Ovary (tissue), 3 donors: ENCODE measurements around the gene SMG1.

Experiments
- CTCF ChIP-seq, 3 donors: fragments of 450-650 bp in 2 of 3; fragments of 200-600 bp in 1 of 3; IDR thresholded peaks; one replicate each; pipeline versions ENCODE4 v1.5.1 to v1.8.0; 2016 to 2022; ENCODE audit warnings: antibody characterized with exemption in 3 of 3, mild to moderate bottlenecking in 1 of 3
- EP300 ChIP-seq: sonication (generic); formaldehyde crosslinking; IDR thresholded peaks from one replicate; pipeline ENCODE4 v1.6.1; 2017; ENCODE audit warnings: antibody characterized with exemption
- POLR2A ChIP-seq: fragments of 450-650 bp; IDR thresholded peaks from one replicate; pipeline ENCODE4 v1.6.1; 2017; ENCODE audit warnings: antibody characterized with exemption, mild to moderate bottlenecking, moderate library complexity
- donor health status: DM: no; HTN: no; CAD: no.

GRCh38 chr16:18799500-18799899 lies 126.7 kb downstream of the SMG1 start:
- no peak for TF ChIP-seq CTCF (IDR thresholded peaks at IDR 0.05)
- TF ChIP-seq POLR2A, result no peak
- TF ChIP-seq EP300, result no peak
